GM18511 (cell line): Measurements from ENCODE around the gene LOXHD1.

Experiments
- ATAC-seq: cut with Tn5 transposase; IDR thresholded peaks from one replicate; pipeline ENCODE4 v1.9.1; 2021; ENCODE audit warnings: mild to moderate bottlenecking, moderate library complexity; ENCODE audit not compliant: unreplicated experiment

LOXHD1 gene

GRCh38 chr18:46657115-46657955 lies at the start of gene LOXHD1:
TSS of gene LOXHD1 (minus strand) at chr18:46657220. CDS start at chr18:46657033, 187 bp downstream.
- no peak for ATAC-seq

GRCh38 chr18:46705521-46705920 lies 48.5 kb upstream of the LOXHD1 start:
- no peak for ATAC-seq

GRCh38 chr18:46704816-46705215 lies 47.8 kb upstream of the LOXHD1 start:
- no peak for ATAC-seq

GRCh38 chr18:46704189-46704588 lies 47.2 kb upstream of the LOXHD1 start:
- no peak for ATAC-seq

- ATAC-seq: no peak
Observed at GRCh38 chr18:46702471-46702870, 45.5 kb upstream of the LOXHD1 start.

- ATAC-seq: no peak
Observed at GRCh38 chr18:46700066-46700824, 43.2 kb upstream of the LOXHD1 start.

GRCh38 chr18:46696702-46697101 lies 39.7 kb upstream of the LOXHD1 start:
- ATAC-seq: no peak

- no peak for ATAC-seq
Observed at GRCh38 chr18:46696268-46696667, 39.2 kb upstream of the LOXHD1 start.

GRCh38 chr18:46693996-46694395 lies 37.0 kb upstream of the LOXHD1 start:
- ATAC-seq: no peak

- ATAC-seq: no peak
Observed at GRCh38 chr18:46688853-46689525, 32.0 kb upstream of the LOXHD1 start.

GRCh38 chr18:46686186-46686585 lies 29.2 kb upstream of the LOXHD1 start:
- ATAC-seq: no peak

- no peak for ATAC-seq
Observed at GRCh38 chr18:46683252-46683651, 26.2 kb upstream of the LOXHD1 start.

- no peak for ATAC-seq
Observed at GRCh38 chr18:46680784-46681695, 24.0 kb upstream of the LOXHD1 start.

GRCh38 chr18:46679846-46680598 lies 23.0 kb upstream of the LOXHD1 start:
- ATAC-seq: no peak

- ATAC-seq: no peak
Observed at GRCh38 chr18:46678785-46679399, 21.9 kb upstream of the LOXHD1 start.

- ATAC-seq: no peak
Observed at GRCh38 chr18:46678041-46678440, 21.0 kb upstream of the LOXHD1 start.

- ATAC-seq: no peak
Observed at GRCh38 chr18:46677611-46678010, 20.6 kb upstream of the LOXHD1 start.

GRCh38 chr18:46676182-46676835 lies 19.3 kb upstream of the LOXHD1 start:
- no peak for ATAC-seq

GRCh38 chr18:46675112-46675511 lies 18.1 kb upstream of the LOXHD1 start:
- no peak for ATAC-seq
